DMS 273 (cell line): ENCODE measurements around the gene EGFR.

Experiments
- DNase-seq: peaks from one replicate; lab custom pipeline; 2025; ENCODE audit not compliant: unreplicated experiment; lab: John Stamatoyannopoulos, UW

Gene EGFR

DNA sequence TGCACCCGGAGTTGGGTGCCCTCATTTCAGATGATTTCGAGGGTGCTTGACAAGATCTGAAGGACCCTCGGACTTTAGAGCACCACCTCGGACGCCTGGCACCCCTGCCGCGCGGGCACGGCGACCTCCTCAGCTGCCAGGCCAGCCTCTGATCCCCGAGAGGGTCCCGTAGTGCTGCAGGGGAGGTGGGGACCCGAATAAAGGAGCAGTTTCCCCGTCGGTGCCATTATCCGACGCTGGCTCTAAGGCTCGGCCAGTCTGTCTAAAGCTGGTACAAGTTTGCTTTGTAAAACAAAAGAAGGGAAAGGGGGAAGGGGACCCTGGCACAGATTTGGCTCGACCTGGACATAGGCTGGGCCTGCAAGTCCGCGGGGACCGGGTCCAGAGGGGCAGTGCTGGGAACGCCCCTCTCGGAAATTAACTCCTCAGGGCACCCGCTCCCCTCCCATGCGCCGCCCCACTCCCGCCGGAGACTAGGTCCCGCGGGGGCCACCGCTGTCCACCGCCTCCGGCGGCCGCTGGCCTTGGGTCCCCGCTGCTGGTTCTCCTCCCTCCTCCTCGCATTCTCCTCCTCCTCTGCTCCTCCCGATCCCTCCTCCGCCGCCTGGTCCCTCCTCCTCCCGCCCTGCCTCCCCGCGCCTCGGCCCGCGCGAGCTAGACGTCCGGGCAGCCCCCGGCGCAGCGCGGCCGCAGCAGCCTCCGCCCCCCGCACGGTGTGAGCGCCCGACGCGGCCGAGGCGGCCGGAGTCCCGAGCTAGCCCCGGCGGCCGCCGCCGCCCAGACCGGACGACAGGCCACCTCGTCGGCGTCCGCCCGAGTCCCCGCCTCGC lies at the start of gene EGFR:
Gene EGFR, plus strand, starts transcription at position 657 of the 830 bp plus-strand sequence. CDS start 261 bp downstream, outside the sequence.
- DNase-seq, result peak; percentile 63

DNA sequence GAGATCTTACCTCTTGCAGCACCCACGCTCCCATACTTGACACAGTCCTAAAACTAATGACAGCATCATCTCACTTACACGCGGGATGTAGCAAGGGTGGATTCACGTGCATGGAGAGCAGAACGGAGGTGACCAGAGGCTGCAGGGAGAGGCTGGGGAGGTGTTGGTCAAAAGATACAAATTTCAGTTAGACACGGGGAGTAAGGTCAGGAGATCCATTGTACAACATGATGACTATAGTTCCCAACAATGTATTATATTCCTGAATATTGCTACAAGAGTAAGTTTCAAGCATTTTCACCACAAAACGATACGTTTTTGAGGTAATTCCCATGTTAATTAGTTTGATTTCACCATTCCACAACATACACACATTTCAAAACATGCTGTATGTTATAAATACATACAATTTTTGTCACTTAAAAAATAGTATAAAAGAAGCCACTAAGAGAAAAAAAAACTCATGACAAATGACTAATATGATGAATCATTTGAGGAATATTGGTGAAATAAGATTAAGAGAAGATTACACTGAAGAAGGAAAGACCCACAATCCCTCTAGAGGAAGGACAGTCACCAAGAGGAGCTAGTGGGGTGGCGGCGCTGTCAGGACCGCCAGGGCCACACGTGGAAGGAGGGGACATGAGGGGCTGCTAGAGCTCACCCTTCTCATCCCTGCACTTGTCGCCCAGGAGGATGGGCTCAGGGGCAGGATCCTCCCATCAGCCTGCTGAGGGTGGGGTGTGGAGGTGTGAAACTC lies 49.4 kb upstream of the EGFR start:
- DNase-seq, result no peak

DNA sequence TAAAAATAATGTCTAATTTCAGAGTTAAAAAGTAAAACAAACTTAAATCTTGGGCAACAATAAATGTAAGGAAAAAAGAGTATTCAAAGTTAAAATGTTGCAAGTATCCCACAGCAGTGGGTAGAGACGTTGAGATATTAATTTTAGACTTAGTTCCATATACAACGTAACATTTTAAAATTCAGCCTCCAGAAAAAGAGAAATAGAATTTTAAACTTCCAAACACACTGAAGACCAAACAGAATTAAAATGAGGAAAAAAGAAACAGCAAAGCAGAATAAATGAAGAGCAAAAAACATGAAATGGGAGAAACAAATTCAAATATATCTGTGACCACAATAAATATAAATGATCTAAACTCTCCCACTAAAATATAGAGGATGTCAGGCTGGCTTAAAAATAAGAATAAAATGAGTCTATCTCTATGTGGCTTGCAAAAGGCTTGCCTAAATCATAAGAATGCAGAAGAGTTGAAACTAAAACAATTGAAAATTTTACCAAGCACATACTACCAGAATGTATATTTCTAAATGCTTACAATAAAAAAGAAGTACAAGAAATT lies 46.0 kb upstream of the EGFR start:
- DNase-seq, result no peak

GRCh38 chr7:54978364-54979116 lies 40.3 kb upstream of the EGFR start:
- DNase-seq, result no peak

GRCh38 chr7:54980521-54980920 lies 38.3 kb upstream of the EGFR start:
- DNase-seq, result no peak

DNA sequence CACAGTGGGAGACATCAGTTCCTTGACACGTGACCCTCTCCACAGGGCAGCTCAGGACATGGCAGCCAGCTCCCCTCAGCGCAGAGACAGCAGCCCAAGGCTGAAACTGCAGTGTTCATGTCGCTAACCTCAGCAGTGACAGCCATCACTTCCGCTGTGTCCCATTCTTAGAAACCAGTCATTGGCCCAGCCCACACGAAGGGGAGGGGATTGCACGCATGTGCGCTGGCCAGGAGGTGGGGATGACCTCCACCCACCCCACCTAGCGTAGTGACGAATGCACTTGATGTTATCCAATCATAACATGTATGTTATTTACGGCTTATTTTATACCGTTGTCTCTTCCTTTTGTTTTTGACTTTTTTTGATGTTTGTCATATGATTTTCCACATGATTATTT lies 36.9 kb upstream of the EGFR start:
- no peak for DNase-seq

- DNase-seq, result no peak
Observed at GRCh38 chr7:54985426-54986330, 33.1 kb upstream of the EGFR start.

GRCh38 chr7:54986716-54987115 lies 32.1 kb upstream of the EGFR start:
- DNase-seq, result no peak

GRCh38 chr7:54987772-54988171 lies 31.0 kb upstream of the EGFR start:
- no peak for DNase-seq

- DNase-seq, result no peak
Observed at GRCh38 chr7:54988516-54988915, 30.3 kb upstream of the EGFR start.

- no peak for DNase-seq
Observed at GRCh38 chr7:54989453-54990225, 29.2 kb upstream of the EGFR start.

DNA sequence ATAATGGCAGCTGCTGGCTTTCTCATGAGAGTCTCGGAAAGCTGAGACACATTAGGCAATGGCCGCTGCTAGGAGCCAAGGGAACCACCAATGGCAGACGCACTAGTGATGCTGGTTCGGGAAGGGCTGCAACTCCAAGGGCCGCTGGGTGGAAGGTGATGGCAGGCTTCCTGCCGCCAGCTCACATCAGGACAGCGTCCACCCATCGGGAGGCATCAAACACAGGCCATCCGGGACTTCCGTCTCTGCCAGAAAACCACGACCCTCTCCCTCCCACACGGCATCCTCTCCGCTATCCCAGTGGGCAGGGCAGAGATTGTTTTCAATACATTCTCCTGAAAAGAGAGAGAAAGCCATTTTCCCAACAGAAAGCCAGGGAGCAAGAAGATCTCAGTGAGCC lies 27.5 kb upstream of the EGFR start:
- no peak for DNase-seq

- no peak for DNase-seq
Observed at GRCh38 chr7:54992871-54993475, 25.8 kb upstream of the EGFR start.

DNA sequence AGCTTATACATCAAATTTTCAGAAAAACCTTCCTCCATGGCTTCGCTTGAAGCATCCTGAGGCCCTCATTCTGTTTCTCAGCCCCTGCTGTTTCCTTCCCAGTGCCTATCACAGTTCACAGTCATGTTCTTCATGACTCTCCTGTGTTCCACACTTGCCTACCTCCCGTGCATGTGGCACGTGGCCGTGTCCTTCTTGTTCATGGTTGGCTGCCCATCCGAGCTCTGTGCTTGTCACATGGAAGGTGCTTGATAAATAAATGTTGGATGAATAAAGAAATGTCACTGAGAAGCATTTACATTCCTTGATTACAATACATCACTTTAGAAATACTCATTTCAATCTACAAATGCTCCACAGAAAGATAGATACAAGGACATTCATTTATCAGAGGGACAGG lies 23.7 kb upstream of the EGFR start:
- DNase-seq, result no peak

GRCh38 chr7:54995610-54996363 lies 23.0 kb upstream of the EGFR start:
- DNase-seq, result no peak

DNA sequence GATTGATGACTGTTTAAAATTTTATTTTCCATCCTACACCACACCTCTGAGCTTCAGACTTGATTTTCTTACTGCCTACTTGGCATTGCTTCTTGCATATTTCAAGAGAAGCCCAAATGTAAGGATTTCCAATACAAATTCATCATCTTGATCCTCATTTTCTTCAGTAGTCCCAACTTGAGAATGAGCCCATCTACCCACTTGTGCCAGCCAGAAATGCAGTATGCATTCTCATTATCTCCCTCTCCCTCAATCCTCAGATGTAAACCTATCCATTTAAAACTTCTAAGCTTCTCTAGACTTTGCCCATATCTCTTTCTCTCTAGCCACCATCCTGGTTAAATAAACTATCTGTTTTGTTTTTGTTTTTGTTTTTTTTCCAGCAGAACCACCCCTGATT lies 22.4 kb upstream of the EGFR start:
- DNase-seq, result no peak

DNA sequence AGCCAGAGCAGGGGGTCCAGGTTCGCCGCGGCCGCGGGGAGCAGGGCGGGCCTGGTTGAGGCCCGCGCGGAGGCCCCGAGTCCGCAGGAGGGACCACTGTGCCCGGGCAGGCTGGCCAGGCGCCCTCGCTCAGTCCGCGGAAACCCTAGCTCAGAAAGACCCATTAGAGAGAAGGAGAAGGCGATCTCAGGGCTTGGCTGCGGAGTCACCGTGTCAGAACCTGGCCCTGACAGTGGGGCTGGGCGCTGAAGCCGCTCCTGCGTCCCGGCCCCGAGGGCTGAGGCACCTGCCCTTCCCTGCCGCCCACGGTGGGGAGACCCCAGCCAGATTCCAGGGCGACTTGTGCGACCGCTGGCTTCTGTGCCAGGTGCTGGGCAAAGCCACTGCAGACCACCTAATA lies 14.2 kb upstream of the EGFR start:
- no peak for DNase-seq

GRCh38 chr7:55005241-55005851 lies 13.5 kb upstream of the EGFR start:
- no peak for DNase-seq
